ENCODE measurements around the gene MS4A4E. TPM values are rescaled to one million over a fixed set of nuclear protein-coding genes. Genes with fewer than 3 reads are reported as not detected.
"Not testable (repeated sequence)": the region's sequence is repeated elsewhere in the genome, so short reads cannot be mapped to it uniquely, and the experiment has no call there.

The MS4A4E gene
- total RNA-seq, 2 experiments from 2014 or later: not detected

DNA sequence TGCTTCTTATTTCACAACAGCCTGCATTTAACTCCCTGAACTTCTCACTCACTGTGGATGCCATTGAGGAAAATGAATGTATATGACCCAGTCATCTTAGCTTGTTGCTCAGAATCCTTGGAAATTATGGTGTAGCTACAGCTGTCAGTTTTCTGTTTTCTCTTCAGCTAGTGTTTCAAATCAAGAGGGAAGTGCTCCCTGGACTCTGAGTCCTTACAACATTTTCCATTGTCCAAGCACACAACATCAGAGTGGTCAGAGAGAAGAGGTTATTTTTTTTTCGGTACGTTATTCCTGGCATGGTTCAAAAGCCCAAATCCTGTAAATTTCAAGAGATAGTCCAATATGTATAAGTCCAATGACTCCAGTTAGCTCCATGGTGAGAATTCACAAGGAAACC lies 83.7 kb downstream of the MS4A4E start:
- BruUV-seq (replicated peaks): no TSS peak
- intact Hi-C loops (cut with micrococcal nuclease; ENCODE audit: unreplicated experiment): no loop called here
- CTCF ChIA-PET (ENCODE audit: unreplicated experiment): no interaction called here
- no peak for TF ChIP-seq CTCF (conservative IDR thresholded peaks at IDR 0.05; ENCODE audit: low read length)
- no peak for TF ChIP-seq EZH2phosphoT487 (IDR thresholded peaks at IDR 0.05; ENCODE audit: borderline replicate concordance, low read depth, low read length)
- Histone ChIP-seq H3K9me3 (ENCODE audit: low read length) (no peaks in the 10 kb centered on the region), H2AFZ (ENCODE audit: low read length) (no peak overlapping the region), H3K4me2 (ENCODE audit: low read length) (no peak overlapping the region), H4K20me1 (ENCODE audit: insufficient read depth, low read length) (no peaks in the 10 kb centered on the region), H3K27ac (ENCODE audit: low read depth, low read length, poor library complexity, severe bottlenecking) (no peak overlapping the region), H3K36me3 (ENCODE audit: insufficient read depth, low read length) (no peaks in the 10 kb centered on the region), H3K79me2 (ENCODE audit: insufficient read depth, low read depth, low read length) (no peaks in the 10 kb centered on the region), H3K4me1 (ENCODE audit: insufficient read depth, low read length, poor library complexity, severe bottlenecking) (no peaks in the 10 kb centered on the region), H3K9me2 (ENCODE audit: insufficient read depth, low read length) (no peaks in the 10 kb centered on the region), H3K4me3 (ENCODE audit: low read depth, low read length, poor library complexity, severe bottlenecking) (no peak overlapping the region)
- POLR2A ChIA-PET: no interaction called here
- no peak for DNase-seq (ENCODE audit: low spot score)

DNA sequence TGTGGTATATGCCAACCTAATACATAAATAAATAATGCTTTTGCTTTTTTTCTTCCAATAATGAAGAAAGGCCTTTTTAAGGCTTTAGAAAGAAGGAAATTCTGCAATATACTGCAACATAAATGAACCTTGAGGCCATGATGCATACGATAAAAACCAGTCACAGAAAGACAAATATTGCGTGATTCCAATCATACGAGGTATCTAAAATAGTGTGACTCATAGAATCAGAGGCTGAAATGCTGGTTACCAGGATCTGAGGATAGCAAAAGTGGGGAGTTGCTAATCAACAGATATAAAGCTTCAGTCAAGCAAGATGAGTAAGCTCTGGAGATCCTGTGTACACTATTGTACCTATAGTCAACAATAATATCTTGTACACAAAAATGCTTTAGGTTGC lies 84.3 kb downstream of the MS4A4E start:
- H3K9me3 ChIP-seq (ENCODE audit: low read length): no peaks in the 10 kb centered on the region
- CTCF ChIA-PET (ENCODE audit: unreplicated experiment): no interaction called here
- H4K20me1 ChIP-seq (ENCODE audit: insufficient read depth, low read length): no peaks in the 10 kb centered on the region
- no peak overlapping the region for H3K4me2 ChIP-seq (ENCODE audit: low read length)
- no peak for DNase-seq (ENCODE audit: low spot score)
- no peaks in the 10 kb centered on the region for H3K36me3 ChIP-seq (ENCODE audit: insufficient read depth, low read length)
- TF ChIP-seq EZH2phosphoT487 (IDR thresholded peaks at IDR 0.05; ENCODE audit: borderline replicate concordance, low read depth, low read length) (no peak), CTCF (conservative IDR thresholded peaks at IDR 0.05; ENCODE audit: low read length) (no peak)
- no peak overlapping the region for H2AFZ ChIP-seq (ENCODE audit: low read length)
- H3K79me2 ChIP-seq (ENCODE audit: insufficient read depth, low read depth, low read length): no peaks in the 10 kb centered on the region
- H3K4me3 ChIP-seq (ENCODE audit: low read depth, low read length, poor library complexity, severe bottlenecking): no peak overlapping the region
- no peaks in the 10 kb centered on the region for H3K9me2 ChIP-seq (ENCODE audit: insufficient read depth, low read length)
- no peak overlapping the region for H3K27ac ChIP-seq (ENCODE audit: low read depth, low read length, poor library complexity, severe bottlenecking)
- POLR2A ChIA-PET: no interaction called here
- BruUV-seq (replicated peaks): no TSS peak
- H3K4me1 ChIP-seq (ENCODE audit: insufficient read depth, low read length, poor library complexity, severe bottlenecking): no peaks in the 10 kb centered on the region
- intact Hi-C loops (cut with micrococcal nuclease; ENCODE audit: unreplicated experiment): no loop called here

- Histone ChIP-seq H3K4me2 (ENCODE audit: low read length) (no peak overlapping the region), H3K4me1 (ENCODE audit: insufficient read depth, low read length, poor library complexity, severe bottlenecking) (no peaks in the 10 kb centered on the region), H4K20me1 (ENCODE audit: insufficient read depth, low read length) (no peaks in the 10 kb centered on the region), H2AFZ (ENCODE audit: low read length) (no peak overlapping the region), H3K9me2 (ENCODE audit: insufficient read depth, low read length) (no peaks in the 10 kb centered on the region), H3K4me3 (ENCODE audit: low read depth, low read length, poor library complexity, severe bottlenecking) (no peak overlapping the region), H3K9me3 (ENCODE audit: low read length) (no peaks in the 10 kb centered on the region), H3K79me2 (ENCODE audit: insufficient read depth, low read depth, low read length) (no peaks in the 10 kb centered on the region), H3K36me3 (ENCODE audit: insufficient read depth, low read length) (no peaks in the 10 kb centered on the region), H3K27ac (ENCODE audit: low read depth, low read length, poor library complexity, severe bottlenecking) (no peak overlapping the region)
- intact Hi-C loops (cut with micrococcal nuclease; ENCODE audit: unreplicated experiment): no loop called here
- ChIA-PET CTCF (ENCODE audit: unreplicated experiment) (no interaction called here), POLR2A (no interaction called here)
- no peak for DNase-seq (ENCODE audit: low spot score)
- TF ChIP-seq EZH2phosphoT487 (IDR thresholded peaks at IDR 0.05; ENCODE audit: borderline replicate concordance, low read depth, low read length) (no peak), CTCF (conservative IDR thresholded peaks at IDR 0.05; ENCODE audit: low read length) (no peak)
- BruUV-seq (replicated peaks): no TSS peak
These were observed 87.0 kb downstream of the MS4A4E start for GRCh38 chr11:60155931-60156330.

- H3K9me3 ChIP-seq (ENCODE audit: low read length); H3K36me3 ChIP-seq (ENCODE audit: insufficient read depth, low read length); H3K4me3 ChIP-seq (ENCODE audit: low read depth, low read length, poor library complexity, severe bottlenecking); intact Hi-C loops (cut with micrococcal nuclease; ENCODE audit: unreplicated experiment); BruUV-seq (replicated peaks); DNase-seq (ENCODE audit: low spot score); H3K4me1 ChIP-seq (ENCODE audit: insufficient read depth, low read length, poor library complexity, severe bottlenecking); H2AFZ ChIP-seq (ENCODE audit: low read length); H3K79me2 ChIP-seq (ENCODE audit: insufficient read depth, low read depth, low read length); CTCF ChIA-PET (ENCODE audit: unreplicated experiment); H3K4me2 ChIP-seq (ENCODE audit: low read length); H3K9me2 ChIP-seq (ENCODE audit: insufficient read depth, low read length); H3K27ac ChIP-seq (ENCODE audit: low read depth, low read length, poor library complexity, severe bottlenecking); POLR2A ChIA-PET; H4K20me1 ChIP-seq (ENCODE audit: insufficient read depth, low read length): not testable (repeated sequence)
These were observed 90.2 kb downstream of the MS4A4E start for GRCh38 chr11:60152727-60153126.

Data from OCI-LY7 (cell line).